DMS153 treated with DMSO at 0.1 percent for 48 hours (cell line): ENCODE measurements around the gene DNAAF2.
"Not testable (repeated sequence)": the region's sequence is repeated elsewhere in the genome, so short reads cannot be mapped to it uniquely, and the experiment has no call there.

Experiments
- DNase-seq: peaks from one replicate; lab custom pipeline; 2025; ENCODE audit not compliant: unreplicated experiment; lab: John Stamatoyannopoulos, UW

The DNAAF2 gene

DNA sequence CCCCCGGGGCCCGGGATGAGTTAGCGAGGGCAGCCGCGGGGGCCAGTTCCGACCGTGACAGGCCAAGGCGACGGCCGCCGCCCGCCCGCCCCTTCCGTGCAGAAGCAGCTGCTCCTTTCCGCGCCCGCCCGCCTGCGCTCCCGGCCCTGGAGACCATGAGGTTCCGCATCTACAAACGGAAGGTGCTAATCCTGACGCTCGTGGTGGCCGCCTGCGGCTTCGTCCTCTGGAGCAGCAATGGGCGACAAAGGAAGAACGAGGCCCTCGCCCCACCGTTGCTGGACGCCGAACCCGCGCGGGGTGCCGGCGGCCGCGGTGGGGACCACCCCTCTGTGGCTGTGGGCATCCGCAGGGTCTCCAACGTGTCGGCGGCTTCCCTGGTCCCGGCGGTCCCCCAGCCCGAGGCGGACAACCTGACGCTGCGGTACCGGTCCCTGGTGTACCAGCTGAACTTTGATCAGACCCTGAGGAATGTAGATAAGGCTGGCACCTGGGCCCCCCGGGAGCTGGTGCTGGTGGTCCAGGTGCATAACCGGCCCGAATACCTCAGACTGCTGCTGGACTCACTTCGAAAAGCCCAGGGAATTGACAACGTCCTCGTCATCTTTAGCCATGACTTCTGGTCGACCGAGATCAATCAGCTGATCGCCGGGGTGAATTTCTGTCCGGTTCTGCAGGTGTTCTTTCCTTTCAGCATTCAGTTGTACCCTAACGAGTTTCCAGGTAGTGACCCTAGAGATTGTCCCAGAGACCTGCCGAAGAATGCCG is 13.7 kb downstream of the DNAAF2 start:
- DNase-seq: peak; percentile 62

DNA sequence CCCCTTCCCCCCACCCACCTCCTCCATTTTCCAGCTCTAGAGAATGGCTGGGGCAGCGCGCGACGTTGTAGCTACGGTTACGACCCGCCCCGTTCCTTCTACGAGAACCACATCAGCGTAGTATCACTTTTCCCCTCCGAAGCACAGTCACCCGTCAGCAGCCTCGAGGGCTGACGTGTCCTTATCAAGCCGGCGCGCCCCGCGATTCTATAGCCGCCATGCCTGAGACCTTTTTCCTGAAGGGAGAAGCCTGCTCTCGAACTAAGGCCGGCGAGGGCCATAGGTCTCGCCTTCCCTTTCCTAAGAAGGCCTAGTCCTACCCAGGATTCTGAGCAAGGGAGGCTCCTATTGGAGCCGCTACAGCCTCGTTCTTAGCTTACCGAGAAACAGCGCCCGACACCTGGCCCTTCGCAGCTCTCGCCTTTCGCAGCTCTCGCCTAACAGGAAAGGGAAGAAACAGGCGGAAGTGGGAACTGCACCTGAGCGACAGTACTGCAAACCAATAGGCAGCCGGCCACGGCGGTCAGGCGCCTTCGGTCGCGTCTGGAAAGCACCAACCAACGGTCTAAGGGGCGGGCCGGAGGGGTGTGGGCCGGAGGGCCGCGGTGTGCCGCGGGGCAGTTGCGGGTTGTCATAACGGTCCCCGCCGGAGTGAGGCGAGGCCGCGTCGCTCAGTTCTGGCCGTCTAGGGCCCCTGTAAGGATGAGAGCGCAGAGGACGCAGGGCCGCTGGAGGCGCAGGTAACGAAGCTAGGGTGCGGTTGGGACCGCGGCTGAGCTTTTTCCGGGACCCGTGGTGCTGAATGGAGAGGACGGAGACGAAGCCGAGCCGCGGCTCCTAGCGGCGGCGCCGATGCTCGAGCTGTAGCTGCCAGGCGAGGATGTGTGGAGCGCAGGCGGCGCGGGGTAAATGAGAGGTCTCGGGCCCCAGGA is 14.6 kb downstream of the DNAAF2 start, which contains the start of the genes MGAT2 and RPL36AL:
Gene MGAT2, plus strand, starts transcription at position 618 of the 932 bp plus-strand sequence. CDS start 470 bp downstream, outside the sequence.
Gene RPL36AL, minus strand, starts transcription at position 445 of the 932 bp plus-strand sequence. CDS start 1,522 bp downstream, outside the sequence.
- DNase-seq: peak; percentile 97

DNA sequence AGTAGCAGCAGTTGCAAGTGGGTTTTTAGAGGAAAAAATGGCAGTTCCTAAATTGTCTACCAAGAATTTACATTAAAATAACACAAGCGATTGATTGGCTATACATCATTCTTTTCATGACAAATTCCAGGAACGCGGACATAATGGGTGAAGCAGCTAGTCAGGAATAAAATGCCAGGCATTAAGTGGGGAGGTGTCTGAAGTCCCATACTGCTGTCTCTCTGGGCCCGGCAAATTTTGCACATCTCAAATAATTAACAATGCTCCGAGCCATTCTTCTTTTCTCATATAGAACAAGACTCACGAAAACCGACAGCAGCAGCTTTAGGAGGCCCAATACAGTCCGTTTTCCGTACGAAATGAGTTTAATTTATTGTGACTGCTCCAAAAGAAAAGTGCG is 15.3 kb downstream of the DNAAF2 start:
- DNase-seq: no peak

DNA sequence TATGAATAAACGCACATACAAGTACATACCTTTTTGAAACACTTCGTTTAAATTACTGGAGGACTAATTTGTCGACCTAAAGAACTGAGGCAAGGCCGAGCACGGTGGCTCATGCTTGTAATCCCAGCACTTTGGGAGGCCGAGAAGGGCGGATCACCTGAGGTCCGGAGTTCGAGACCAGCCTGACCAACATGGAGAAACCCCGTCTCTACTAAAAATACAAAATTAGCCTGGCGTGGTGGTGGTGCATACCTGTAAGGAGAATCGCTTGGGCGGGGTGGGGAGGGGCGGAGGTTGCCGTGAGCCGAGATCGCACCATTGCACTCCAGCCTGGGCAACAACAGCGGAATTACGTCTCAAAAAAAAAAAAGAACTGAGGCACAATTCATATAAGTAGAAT is 15.8 kb downstream of the DNAAF2 start:
- DNase-seq: not testable (repeated sequence)

DNA sequence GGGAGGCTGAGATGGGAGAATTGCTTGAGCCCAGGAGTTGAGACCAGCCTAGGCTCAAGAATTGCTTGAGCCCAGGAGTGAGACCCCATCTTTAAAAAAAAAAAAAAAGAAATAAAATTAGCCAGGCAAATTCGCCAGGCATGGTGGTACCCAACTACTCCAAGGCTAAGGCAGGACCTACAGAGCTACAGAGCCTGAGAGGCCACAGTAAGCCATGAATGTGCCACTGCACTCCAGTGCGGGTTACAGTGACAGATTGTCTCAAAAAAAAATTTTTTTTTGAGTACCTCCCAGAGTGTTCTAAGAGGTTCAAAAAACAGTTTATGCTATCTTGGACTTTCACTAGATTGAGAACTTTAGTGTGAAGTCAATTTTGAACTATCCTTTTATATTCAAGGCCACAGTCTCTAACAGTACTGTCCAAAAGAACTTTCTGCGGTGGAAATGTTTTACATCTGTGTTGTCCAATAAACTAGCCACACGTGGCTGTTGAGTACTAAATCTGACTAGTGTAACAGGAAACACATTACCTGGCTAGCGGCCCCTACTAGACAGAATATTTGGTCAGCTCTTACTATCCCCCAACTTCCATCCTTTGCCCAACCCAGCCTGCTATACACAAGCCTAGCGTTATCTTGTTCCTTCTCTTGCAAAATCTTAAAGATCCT is 17.1 kb downstream of the DNAAF2 start:
- DNase-seq: no peak

DNA sequence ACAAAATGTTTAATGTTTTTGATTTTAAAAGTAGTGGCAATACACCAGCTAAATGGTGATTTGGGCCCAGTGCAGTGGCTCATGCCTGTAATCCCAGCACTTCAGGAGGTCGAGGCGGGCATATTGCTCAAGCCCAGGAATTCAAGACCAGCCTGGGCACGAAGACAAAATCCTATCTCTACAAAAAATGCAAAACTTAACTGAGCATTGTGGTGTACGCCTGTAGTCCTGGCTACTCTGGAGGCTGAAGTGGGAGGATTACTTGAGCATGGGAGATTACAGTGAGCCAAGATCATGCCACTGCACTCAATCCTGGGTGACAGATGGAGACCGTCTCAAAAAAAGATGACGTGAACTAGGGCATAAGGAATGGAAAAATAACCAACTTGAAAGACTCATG is 19.3 kb downstream of the DNAAF2 start:
- DNase-seq: no peak

DNA sequence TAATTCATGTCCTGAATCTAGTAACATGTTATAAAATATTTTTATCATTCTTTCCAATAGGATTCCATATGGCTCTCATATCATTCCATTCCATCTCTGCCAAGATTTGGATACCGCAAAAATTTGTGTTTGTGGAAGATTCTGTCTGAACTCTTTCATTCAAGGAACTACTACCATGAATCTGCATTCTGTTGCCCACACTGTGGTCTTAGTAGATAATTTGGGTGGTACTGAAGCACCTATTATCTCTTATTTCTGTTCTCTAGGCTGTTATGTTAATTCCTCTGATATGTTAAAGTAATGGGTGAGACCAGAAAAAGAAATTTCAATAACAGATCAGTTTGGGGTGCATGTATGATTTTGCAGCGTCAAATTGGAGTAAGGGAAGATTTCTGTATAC is 20.8 kb downstream of the DNAAF2 start:
- DNase-seq: no peak

DNA sequence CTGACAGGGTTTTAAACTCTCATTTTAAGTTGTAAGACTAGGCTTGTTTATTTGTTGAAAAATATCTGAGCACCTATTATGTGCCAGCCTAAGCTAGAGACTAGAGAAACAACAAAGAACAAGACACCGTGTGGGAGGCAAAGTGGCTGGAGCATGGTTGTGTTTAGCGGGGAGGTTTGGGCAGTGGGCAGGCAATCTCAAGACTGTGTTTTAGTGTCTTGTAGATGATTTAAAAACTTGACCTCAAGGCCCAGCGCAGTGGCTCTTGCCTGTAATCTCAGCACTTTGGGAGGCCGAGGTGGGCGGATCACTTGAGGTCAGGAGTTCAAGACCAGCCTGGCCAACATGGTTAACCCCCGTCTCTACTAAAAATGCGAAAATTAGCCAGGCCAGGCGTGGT is 22.4 kb downstream of the DNAAF2 start:
- no peak for DNase-seq

DNA sequence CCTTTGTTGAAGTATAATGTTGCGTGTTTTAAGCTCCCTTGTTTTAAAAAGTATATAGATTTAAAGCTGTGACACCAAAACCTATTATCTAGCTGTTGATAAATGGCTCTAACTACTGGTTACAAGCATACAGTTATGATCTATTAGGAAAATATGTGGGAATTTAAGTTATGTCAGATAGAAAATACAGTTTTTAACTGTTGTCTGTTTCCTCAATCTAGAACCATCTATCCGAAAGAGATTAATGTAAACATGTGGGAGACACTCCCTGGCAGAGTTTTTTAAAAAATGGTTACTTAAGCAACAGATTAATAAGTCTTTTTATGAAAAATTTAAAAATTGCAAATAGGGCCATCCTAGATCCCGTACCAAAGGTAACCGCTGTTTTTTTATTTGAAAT is 22.8 kb downstream of the DNAAF2 start:
- no peak for DNase-seq

DNA sequence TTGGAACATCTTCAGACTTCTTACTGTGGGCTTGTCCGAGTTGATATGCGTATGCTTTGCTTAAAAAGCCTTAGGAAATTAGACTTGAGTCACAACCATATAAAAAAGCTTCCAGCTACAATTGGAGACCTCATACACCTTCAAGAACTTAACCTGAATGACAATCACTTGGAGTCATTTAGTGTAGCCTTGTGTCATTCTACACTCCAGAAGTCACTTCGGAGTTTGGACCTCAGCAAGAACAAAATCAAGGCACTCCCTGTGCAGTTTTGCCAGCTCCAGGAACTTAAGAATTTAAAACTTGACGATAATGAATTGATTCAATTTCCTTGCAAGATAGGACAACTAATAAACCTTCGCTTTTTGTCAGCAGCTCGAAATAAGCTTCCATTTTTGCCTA is 27.5 kb downstream of the DNAAF2 start:
- no peak for DNase-seq

DNA sequence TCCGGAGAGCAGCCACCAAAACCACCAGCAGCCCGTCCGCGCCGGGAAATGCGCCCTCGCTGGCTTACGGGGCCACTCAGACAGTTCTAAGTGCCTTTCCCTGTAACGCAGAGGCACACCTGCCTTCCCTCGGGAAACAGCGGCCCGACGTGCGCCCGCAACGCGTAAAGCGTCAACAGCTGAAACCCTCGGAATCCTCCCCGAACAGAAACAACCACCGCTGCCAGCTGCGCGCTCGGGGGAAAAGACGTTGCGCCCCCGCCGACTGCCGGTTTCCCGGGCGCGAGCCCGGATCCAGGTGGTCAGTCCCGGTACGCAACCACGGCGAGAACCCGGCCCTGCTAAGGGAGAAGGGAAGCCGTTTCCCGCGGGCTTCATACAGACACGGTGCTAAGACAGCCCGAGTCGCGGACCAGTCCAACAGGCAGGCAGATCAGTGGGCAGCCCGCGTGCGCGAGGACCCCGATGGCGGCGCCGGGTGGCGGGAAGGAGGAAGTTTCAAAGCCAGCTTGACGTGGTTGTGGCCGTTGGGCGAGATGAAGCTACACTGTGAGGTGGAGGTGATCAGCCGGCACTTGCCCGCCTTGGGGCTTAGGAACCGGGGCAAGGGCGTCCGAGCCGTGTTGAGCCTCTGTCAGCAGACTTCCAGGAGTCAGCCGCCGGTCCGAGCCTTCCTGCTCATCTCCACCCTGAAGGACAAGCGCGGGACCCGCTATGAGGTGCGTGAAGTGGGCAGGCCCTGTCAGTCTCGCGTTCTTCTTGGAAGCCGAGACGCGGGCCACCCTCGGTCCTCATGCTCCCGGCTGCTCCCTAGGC is 36.4 kb downstream of the DNAAF2 start, which contains the start of gene LRR1:
Gene LRR1, plus strand, starts transcription at position 456 of the 816 bp plus-strand sequence. Its CDS starts 81 bp downstream, at position 537.
- peak; percentile 71 for DNase-seq

DNA sequence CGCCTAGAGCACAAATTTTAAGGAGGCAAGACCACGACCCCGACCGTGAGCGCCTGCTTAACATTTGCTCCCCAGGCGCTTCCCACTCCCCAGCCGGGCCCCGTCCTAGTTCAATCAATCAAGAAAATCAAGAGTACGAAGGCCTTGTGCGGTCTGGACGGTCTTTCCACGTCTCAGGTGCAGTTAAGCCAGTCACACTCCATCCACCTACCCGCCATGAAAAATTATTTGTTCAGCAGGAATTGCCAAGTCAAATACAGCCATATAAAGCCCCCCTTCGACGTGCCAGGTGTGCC is 36.9 kb downstream of the DNAAF2 start:
- DNase-seq: peak; percentile 46

DNA sequence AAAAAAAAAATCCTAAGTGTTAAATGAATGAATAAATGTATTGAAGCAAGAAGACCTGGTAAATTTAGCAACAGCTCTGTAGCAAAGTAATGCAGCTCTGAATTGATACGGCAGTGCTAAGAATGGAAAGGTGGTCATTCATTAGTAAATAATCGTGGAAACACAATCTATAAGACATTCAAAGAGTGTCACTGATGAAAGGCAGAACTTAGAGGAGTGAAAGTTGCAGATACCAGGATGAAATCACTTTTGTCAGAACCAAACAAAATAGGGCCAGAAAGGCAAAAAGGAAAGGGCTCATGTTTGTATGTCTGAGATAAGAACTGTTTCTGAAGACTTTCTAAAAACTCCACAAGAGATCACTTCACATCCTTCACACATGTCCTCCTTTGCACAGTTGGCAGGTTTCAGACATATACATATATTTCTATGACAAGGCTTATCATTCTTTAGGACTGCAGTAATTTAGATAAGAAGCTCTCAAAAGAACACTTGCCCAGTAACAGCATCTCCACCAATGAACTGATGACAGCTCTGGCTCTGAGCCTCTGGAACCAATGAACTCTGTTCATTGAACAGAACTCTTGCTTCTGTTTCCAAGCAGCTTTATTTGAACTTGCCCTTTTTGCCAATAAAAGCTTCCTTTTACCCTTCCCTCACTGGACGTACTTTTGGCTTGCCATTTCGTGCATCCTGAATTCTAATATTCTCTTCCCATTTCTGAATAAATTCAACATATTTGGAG is 40.5 kb downstream of the DNAAF2 start:
- no peak for DNase-seq

DNA sequence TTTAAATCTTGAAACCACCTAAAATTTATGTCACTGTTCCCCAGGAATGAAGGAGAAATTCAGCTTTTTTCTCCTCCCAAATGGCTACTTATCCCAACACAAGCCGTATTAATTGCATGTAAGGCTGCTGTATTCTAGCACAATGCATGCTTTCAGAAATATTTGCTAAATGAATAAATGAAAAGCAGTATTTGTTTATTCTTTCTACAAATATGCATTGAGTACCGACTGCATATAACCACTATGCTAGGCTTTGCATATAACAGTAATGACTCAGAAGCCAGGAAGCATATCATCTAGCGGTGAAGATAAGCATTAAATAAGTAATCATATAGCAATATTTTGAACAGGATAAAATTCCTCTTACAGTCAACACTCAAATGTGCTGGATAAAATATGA is 42.0 kb downstream of the DNAAF2 start:
- no peak for DNase-seq

DNA sequence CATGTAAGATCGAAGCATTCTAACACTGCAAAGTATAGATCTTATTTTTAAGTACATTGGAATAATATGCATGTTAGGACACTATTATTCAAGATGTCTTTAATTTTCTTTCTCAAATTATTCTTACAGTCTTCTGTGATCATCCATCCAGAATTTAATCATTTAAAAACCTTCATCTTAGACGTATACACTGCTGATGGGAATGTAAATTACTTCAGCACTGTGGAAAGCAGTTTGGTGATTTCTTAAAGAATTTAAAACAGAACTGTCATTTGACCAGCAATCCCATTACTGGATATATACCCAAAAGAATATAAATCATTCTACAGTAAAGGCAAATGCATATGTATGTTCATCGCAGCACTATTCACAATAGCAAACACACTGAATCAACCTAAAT is 45.7 kb downstream of the DNAAF2 start:
- DNase-seq: no peak

DNA sequence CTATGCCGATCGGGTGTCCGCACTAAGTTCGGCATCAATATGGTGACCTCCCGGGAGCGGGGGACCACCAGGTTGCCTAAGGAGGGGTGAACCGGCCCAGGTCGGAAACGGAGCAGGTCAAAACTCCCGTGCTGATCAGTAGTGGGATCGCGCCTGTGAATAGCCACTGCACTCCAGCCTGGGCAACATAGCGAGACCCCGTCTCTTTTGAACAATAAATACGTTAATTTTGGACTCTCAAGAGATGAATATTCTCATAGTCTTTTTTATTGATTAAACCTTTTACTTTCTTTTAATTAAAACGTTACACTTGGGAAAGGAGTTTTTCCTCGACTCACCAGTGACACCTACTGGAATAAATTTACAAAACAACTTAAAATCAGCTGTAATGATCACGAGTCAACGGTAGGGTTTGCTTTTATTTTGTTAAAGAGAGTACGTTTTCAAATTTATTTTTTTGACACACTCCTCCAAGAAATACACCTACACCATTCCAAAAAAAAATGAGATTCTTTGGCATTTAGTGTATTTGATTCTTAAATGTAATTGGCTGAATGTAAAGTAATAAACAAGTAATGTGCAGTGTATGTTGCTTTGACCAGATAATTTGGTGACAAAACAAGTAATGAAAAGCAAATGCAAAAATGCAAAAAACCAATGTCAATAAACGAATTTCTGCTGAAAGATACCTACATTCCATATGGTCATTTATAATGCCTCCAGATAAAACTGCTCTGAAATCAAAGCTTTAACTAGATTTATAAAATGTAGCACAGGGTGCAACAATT is 48.2 kb downstream of the DNAAF2 start:
- DNase-seq: peak; percentile 38

DNA sequence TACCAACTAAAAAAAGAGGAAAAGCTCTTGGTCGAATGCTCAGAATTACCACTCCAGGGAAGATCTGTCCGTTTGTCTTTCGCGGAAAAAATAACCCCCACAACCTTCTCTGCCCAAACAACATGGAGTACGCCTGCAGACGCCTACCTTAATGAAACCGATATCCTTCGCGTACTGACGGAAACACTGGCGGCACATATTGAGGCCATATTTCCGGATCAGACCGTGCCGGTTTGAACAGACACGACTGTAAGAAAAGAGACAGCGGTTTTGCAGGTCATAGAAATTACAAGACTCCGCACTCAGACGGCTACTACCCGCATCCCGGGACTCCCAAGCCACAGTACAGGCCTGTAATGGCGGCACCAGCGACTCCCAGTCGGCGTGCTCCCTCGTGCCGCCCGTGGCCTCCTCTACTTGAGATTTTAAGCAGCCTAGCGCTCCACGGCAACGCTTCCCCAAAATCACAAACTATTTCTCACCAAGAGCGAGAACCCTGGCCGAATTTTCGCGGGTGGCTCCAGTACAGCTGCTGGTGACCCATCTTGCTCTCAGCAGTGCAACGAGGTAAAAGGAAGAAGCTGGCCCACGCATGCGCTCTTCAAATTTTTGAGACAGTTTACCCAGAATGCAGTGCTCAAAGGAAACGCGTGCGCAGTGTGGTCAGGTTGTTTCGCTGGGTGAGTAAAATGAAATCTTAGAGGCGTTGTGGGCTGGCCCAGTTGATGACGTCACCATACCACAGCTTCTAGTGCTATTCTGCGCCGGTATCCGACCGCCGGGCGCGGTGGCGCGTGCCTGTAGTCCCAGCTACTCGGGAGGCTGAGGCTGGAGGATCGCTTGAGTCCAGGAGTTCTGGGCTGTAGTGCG is 49.0 kb downstream of the DNAAF2 start, which contains the start of gene RPS29:
Gene RPS29, minus strand, starts transcription at position 578 of the 870 bp plus-strand sequence. Its CDS starts 34 bp downstream, at position 544.
- DNase-seq: peak; percentile 96
